ENCODE results near the gene ZP1. TPM values are rescaled to one million over a fixed set of nuclear protein-coding genes. Genes with fewer than 3 reads are reported as not detected.

Gene ZP1
- total and polyA plus RNA-seq, 7 experiments from 2014 or later: not detected

DNA sequence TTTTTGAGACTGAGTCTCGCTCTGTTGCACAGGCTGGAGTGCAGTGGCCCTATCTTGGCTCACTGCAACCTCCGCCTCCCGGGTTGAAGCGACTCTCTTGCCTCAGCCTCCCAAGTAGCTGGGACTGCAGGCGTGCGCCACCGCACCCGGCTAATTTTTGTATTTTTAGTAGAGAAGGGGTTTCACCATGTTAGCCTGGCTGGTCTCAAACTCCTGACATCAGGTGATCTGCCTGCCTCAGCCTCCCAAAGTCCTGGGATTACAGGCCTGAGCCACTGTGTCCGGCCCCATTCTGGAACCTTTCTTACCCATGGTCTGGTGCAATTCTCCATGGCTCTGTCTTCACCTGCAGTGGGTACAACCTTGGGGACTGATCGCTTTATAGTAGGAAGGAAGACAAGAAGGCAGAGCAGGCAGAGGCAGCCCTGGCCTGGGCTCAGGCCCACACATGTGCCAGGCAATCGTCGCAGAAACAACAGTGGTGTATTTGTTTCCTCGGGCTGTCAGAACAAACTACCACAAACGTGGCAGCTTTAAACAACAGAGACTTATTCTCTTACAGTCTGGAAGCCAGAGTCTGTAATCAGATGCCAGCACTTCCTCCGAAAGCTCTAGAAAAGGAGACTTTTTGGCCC, 7.6 kb upstream of the ZP1 start:
- Mint-ChIP-seq H3K27me3 (peaks cover 0 to 2% (median 0%) of the 10 kb centered on the region in 5 donors), H3K4me3 (no peak overlapping the region), H3K36me3 (no peaks in the 10 kb centered on the region), H3K4me1 (peaks cover 13 to 22% (median 19%) of the 10 kb centered on the region in 7 donors), H3K9me3 (peaks cover 0 to 2% (median 0%) of the 10 kb centered on the region in 11 donors), H3K27ac (peak overlapping the region in 5 of 9 donors; percentile 10 to 59 (median 18))
- Histone ChIP-seq H3K36me3 (ENCODE audit: control insufficient read depth in 2 of 3, insufficient read depth in 3 of 3, low read length in 3 of 3) (no peaks in the 10 kb centered on the region), H3K4me1 (ENCODE audit: control insufficient read depth in 2 of 2, insufficient read depth in 2 of 2, low read length in 2 of 2) (peaks cover 7% of the 10 kb centered on the region in 2 donors), H3K27me3 (ENCODE audit: control insufficient read depth in 2 of 2, insufficient read depth in 2 of 2, low read length in 2 of 2) (no peaks in the 10 kb centered on the region), H3K27ac (ENCODE audit: low read depth, low read length) (no peak overlapping the region), H3K9me3 (ENCODE audit: control insufficient read depth in 2 of 3, low read length in 3 of 3) (no peaks in the 10 kb centered on the region), H3K4me3 (ENCODE audit: low read length) (no peak overlapping the region)
- POLR2A ChIA-PET: no interaction called here
- CTCF ChIA-PET: no interaction called here
- DNase-seq: no peak
- intact Hi-C loops (cut with micrococcal nuclease): no loop called here
- no peak for ATAC-seq

DNA sequence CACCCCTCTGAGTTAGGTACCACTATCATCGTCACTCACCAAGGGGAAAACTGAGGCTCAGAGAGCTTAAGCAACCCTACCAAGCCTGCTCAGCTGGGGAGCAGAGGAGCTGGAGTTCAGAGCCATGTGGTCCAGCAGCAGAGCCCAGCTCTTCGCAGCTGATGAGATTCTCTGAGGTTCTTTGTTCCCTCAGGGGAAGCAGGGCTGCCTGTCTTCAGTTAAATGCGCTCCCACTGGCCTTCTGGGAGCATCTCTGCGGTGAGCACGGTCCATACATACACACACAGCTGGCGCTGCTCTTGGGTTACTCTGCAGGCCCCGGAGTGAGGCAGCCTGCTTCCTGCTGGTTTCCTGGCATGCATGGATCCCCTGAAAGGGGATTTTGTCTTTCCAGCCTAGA, 6.4 kb upstream of the ZP1 start:
- no peaks in the 10 kb centered on the region for H3K27me3 ChIP-seq (ENCODE audit: control insufficient read depth in 2 of 2, insufficient read depth in 2 of 2, low read length in 2 of 2)
- Mint-ChIP-seq H3K9me3 (peaks cover 0 to 2% (median 0%) of the 10 kb centered on the region in 11 donors), H3K27ac (no peak overlapping the region), H3K36me3 (no peaks in the 10 kb centered on the region), H3K4me1 (peaks cover 12 to 18% (median 15%) of the 10 kb centered on the region in 7 donors), H3K27me3 (peaks cover 0 to 5% (median 0%) of the 10 kb centered on the region in 5 donors), H3K4me3 (no peak overlapping the region)
- ChIA-PET POLR2A (no interaction called here), CTCF (no interaction called here)
- no peak for DNase-seq
- no peak overlapping the region for H3K4me3 ChIP-seq (ENCODE audit: low read length)
- no peak overlapping the region for H3K27ac ChIP-seq (ENCODE audit: low read depth, low read length)
- intact Hi-C loops (cut with micrococcal nuclease): no loop called here
- no peak for ATAC-seq
- no peaks in the 10 kb centered on the region for H3K36me3 ChIP-seq (ENCODE audit: control insufficient read depth in 2 of 3, insufficient read depth in 3 of 3, low read length in 3 of 3)
- H3K4me1 ChIP-seq (ENCODE audit: control insufficient read depth in 2 of 2, insufficient read depth in 2 of 2, low read length in 2 of 2): peaks cover 7% of the 10 kb centered on the region in 2 donors
- no peaks in the 10 kb centered on the region for H3K9me3 ChIP-seq (ENCODE audit: control insufficient read depth in 2 of 3, low read length in 3 of 3)

DNA sequence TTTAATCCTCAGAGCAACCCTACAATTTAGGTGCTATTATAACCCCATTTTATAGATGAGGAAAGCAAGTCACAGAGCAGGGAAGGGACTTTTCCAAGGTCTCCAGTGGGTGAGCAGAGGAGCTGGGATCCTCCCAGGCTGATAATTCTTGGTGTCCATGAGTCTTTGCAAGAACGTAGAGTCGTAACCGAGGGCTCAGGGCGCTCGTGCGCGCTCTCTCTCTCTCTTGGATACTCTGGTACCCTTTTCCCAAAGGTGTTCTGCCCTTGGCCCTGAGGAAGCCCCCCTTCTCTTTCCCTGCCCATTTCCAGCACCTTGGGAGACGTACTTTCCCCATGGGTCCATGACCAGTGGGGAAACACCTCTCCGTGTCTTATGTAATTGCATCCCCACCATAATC, 5.2 kb upstream of the ZP1 start:
- H3K9me3 ChIP-seq (ENCODE audit: control insufficient read depth in 2 of 3, low read length in 3 of 3): no peaks in the 10 kb centered on the region

DNA sequence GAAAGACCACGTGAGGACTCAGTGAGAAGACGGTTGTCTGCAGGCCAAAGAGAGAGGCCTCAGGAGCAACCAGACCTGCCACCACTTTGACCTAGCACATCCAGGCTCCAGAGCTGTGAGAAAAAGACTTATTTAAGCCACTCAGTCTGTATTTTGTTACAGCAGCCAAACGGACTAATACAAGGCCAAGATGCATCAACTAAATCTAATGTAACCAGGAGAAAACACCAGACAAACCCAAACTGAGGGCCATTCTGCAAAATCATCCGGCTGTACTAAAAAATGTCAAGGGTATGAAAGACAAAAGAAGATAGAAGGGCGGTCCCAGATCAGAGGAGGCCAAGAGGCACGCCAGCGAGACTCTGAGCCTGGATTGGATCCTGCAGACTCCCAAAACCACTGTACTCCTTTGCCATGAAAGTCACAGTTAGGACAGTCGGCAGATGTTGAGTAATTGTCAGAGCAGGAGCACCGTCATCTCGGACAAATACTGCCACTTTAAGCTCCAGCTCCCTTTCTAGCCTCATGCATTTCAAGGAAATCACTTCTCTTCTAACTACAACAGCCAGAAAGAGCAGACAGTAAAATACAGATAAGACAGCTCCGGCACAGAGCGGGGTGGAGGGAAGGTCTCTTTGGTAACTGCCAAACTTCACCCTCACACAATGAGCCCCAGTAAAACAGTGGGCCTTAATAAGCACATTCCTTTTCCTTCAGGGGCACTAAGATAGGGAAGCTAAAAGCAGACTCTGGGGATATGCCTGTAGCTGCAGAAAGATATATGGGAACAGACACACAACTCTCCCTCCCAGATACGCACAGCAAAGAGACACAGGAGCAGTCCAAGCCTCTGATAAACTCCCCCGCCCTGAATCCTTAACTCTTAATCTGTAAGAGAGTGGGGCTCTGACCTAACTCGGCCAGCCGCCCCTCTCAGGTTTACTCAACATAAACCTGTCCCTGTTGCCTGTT, 3.5 kb upstream of the ZP1 start:
- CTCF ChIA-PET: no interaction called here
- no peak overlapping the region for H3K4me3 ChIP-seq (ENCODE audit: low read length)
- no peaks in the 10 kb centered on the region for H3K9me3 ChIP-seq (ENCODE audit: control insufficient read depth in 2 of 3, low read length in 3 of 3)
- no peak overlapping the region for H3K4me3 Mint-ChIP-seq
- peaks cover 4 to 5% of the 10 kb centered on the region in 2 donors for H3K4me1 ChIP-seq (ENCODE audit: control insufficient read depth in 2 of 2, insufficient read depth in 2 of 2, low read length in 2 of 2)
- ATAC-seq (no peak), DNase-seq (no peak)
- no peaks in the 10 kb centered on the region for H3K27me3 ChIP-seq (ENCODE audit: control insufficient read depth in 2 of 2, insufficient read depth in 2 of 2, low read length in 2 of 2)
- H3K27ac Mint-ChIP-seq: peak overlapping the region in 1 of 9 donors; percentile 7
- no peak overlapping the region for H3K27ac ChIP-seq (ENCODE audit: low read depth, low read length)
- H3K27me3 Mint-ChIP-seq: peaks cover 0 to 3% (median 0%) of the 10 kb centered on the region in 5 donors
- H3K9me3 Mint-ChIP-seq: peaks cover 0 to 2% (median 0%) of the 10 kb centered on the region in 11 donors
- intact Hi-C loops (cut with micrococcal nuclease): no loop called here
- POLR2A ChIA-PET: no interaction called here
- H3K36me3 ChIP-seq (ENCODE audit: control insufficient read depth in 2 of 3, insufficient read depth in 3 of 3, low read length in 3 of 3): no peaks in the 10 kb centered on the region
- H3K4me1 Mint-ChIP-seq: peaks cover 6 to 11% (median 6%) of the 10 kb centered on the region in 7 donors
- no peaks in the 10 kb centered on the region for H3K36me3 Mint-ChIP-seq

More for the DNA sequence above, 5.2 kb upstream of the ZP1 start:
- Mint-ChIP-seq H3K4me3 (no peak overlapping the region), H3K4me1 (peaks cover 12 to 18% (median 15%) of the 10 kb centered on the region in 7 donors), H3K27me3 (peaks cover 0 to 3% (median 0%) of the 10 kb centered on the region in 5 donors), H3K27ac (no peak overlapping the region), H3K9me3 (peaks cover 0 to 2% (median 0%) of the 10 kb centered on the region in 11 donors), H3K36me3 (no peaks in the 10 kb centered on the region)
- CTCF ChIA-PET: no interaction called here
- intact Hi-C loops (cut with micrococcal nuclease): no loop called here
- no peak overlapping the region for H3K4me3 ChIP-seq (ENCODE audit: low read length)
- H3K27me3 ChIP-seq (ENCODE audit: control insufficient read depth in 2 of 2, insufficient read depth in 2 of 2, low read length in 2 of 2): no peaks in the 10 kb centered on the region
- no peak for ATAC-seq
- no peak overlapping the region for H3K27ac ChIP-seq (ENCODE audit: low read depth, low read length)
- no peaks in the 10 kb centered on the region for H3K36me3 ChIP-seq (ENCODE audit: control insufficient read depth in 2 of 3, insufficient read depth in 3 of 3, low read length in 3 of 3)
- H3K4me1 ChIP-seq (ENCODE audit: control insufficient read depth in 2 of 2, insufficient read depth in 2 of 2, low read length in 2 of 2): peaks cover 7 to 10% of the 10 kb centered on the region in 2 donors
- POLR2A ChIA-PET: no interaction called here
- no peak for DNase-seq

DNA sequence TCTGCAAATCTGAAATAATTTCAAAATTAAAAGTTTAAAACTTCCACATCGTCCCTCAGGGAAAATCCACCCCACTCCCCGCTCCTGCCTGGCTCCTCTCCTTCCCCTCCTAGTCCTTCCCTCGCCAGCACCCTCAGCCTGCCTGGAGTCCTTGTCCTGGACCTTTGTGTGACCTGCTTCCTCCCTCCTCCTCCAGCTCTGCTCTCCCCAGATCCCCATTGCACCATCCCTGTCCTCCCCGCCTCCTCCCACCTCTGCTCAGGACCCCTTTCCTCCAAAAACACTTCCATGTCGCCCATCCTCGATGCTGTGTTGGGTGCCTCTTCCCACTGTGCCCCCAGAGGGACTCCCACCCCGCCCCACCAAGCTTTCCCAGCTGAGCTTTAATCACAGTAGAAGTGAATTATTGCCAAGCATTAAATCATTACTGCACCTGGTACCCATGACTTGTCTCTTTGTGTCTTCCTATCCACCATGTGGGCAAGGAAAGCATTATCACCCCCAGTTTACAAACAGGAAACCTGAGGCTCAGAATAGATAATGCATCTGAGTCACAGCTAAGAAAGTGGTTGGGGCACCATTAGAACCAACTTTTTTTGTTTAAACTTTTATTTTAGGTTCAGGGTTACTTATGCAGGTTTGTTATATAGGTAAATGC, 2.4 kb upstream of the ZP1 start:
- POLR2A ChIA-PET: no interaction called here
- intact Hi-C loops (cut with micrococcal nuclease): no loop called here
- Mint-ChIP-seq H3K9me3 (no peaks in the 10 kb centered on the region), H3K27me3 (peaks cover 0 to 5% (median 0%) of the 10 kb centered on the region in 5 donors), H3K27ac (no peak overlapping the region), H3K4me3 (no peak overlapping the region), H3K4me1 (peaks cover 0 to 6% (median 0%) of the 10 kb centered on the region in 7 donors), H3K36me3 (no peaks in the 10 kb centered on the region)
- H3K27ac ChIP-seq (ENCODE audit: low read depth, low read length): no peak overlapping the region
- no peaks in the 10 kb centered on the region for H3K9me3 ChIP-seq (ENCODE audit: control insufficient read depth in 2 of 3, low read length in 3 of 3)
- CTCF ChIA-PET: no interaction called here
- peaks cover 0 to 4% of the 10 kb centered on the region in 2 donors for H3K4me1 ChIP-seq (ENCODE audit: control insufficient read depth in 2 of 2, insufficient read depth in 2 of 2, low read length in 2 of 2)
- H3K36me3 ChIP-seq (ENCODE audit: control insufficient read depth in 2 of 3, insufficient read depth in 3 of 3, low read length in 3 of 3): no peaks in the 10 kb centered on the region
- ATAC-seq (peak; percentile 44), DNase-seq (no peak)
- no peak overlapping the region for H3K4me3 ChIP-seq (ENCODE audit: low read length)
- no peaks in the 10 kb centered on the region for H3K27me3 ChIP-seq (ENCODE audit: control insufficient read depth in 2 of 2, insufficient read depth in 2 of 2, low read length in 2 of 2)

GRCh38 chr11:60867871-60868681, 734 bp downstream of the ZP1 start:
- POLR2A ChIA-PET: no interaction called here
- Histone ChIP-seq H3K9me3 (ENCODE audit: control insufficient read depth in 2 of 3, low read length in 3 of 3) (no peaks in the 10 kb centered on the region), H3K4me1 (ENCODE audit: control insufficient read depth in 2 of 2, insufficient read depth in 2 of 2, low read length in 2 of 2) (peaks cover 0 to 25% of the 10 kb centered on the region in 2 donors), H3K36me3 (ENCODE audit: control insufficient read depth in 2 of 3, insufficient read depth in 3 of 3, low read length in 3 of 3) (no peaks in the 10 kb centered on the region), H3K27me3 (ENCODE audit: control insufficient read depth in 2 of 2, insufficient read depth in 2 of 2, low read length in 2 of 2) (no peaks in the 10 kb centered on the region), H3K4me3 (ENCODE audit: low read length) (no peak overlapping the region), H3K27ac (ENCODE audit: low read depth, low read length) (no peak overlapping the region)
- CTCF ChIA-PET: no interaction called here
- peaks cover 0 to 18% (median 4%) of the 10 kb centered on the region in 7 donors for H3K4me1 Mint-ChIP-seq
- no peak overlapping the region for H3K27ac Mint-ChIP-seq
- intact Hi-C loops (cut with micrococcal nuclease): no loop called here
- H3K9me3 Mint-ChIP-seq: no peaks in the 10 kb centered on the region
- H3K27me3 Mint-ChIP-seq: peaks cover 0 to 5% (median 0%) of the 10 kb centered on the region in 5 donors
- ATAC-seq (no peak), DNase-seq (no peak)
- H3K36me3 Mint-ChIP-seq: no peaks in the 10 kb centered on the region
- no peak overlapping the region for H3K4me3 Mint-ChIP-seq

Measured in naive thymus-derived CD4-positive, alpha-beta T cell (primary cell).